ENCODE results near the gene KLK10.
A peak's percentile ranks its signal among the peaks of the same experiment; 100 is the strongest.

GRCh38 chr19:51016798-51017683 is 2.5 kb downstream of the KLK10 start:
- TF ChIP-seq CTCF (conservative IDR thresholded peaks at IDR 0.05), result peak; percentile 99
- no peak for TF ChIP-seq EZH2 (IDR thresholded peaks at IDR 0.05; ENCODE audit: low read depth)

Data from PC-9 (cell line).